K562 (cell line): ENCODE data around the gene DYNLL1. TPM values are rescaled to one million over a fixed set of nuclear protein-coding genes. Genes with fewer than 3 reads are reported as not detected.
A peak's percentile ranks its signal among the peaks of the same experiment; 100 is the strongest.

ENCODE experiments used
- DLX4 ChIP-seq: fragments of 250-450 bp; sonication (Bioruptor Pico); IDR thresholded peaks from 2 replicates; pipeline ENCODE4 v1.6.1; 2021; ENCODE audit warnings: mild to moderate bottlenecking
- ESRRB ChIP-seq: fragments of 250-450 bp; sonication (Bioruptor Pico); IDR thresholded peaks from 2 replicates; pipeline ENCODE4 v1.5.0; 2020; ENCODE audit warnings: mild to moderate bottlenecking, moderate library complexity, borderline replicate concordance
- GABPB2 ChIP-seq: fragments of 250-450 bp; sonication (Bioruptor Pico); conservative IDR thresholded peaks from 2 replicates; pipeline ENCODE4 v1.5.1; 2021; ENCODE audit warnings: mild to moderate bottlenecking
- GTF2A2 ChIP-seq: IDR thresholded peaks from 2 replicates; pipeline ENCODE4 v1.6.1; 2016; ENCODE audit warnings: mild to moderate bottlenecking, missing genetic modification characterization, missing compliant biosample characterization
- IRF2 ChIP-seq: sonication (generic); formaldehyde crosslinking; IDR thresholded peaks from 2 replicates; pipeline ENCODE4 v1.8.1; 2022; ENCODE audit warnings: mild to moderate bottlenecking, missing genetic modification reagents
- NCOA6 ChIP-seq: fragments of 450-650 bp; IDR thresholded peaks from 2 replicates; pipeline ENCODE4 v1.6.1; 2017; ENCODE audit warnings: mild to moderate bottlenecking
- POLR2H ChIP-seq: IDR thresholded peaks from 2 replicates; pipeline ENCODE4 v1.6.1; 2016; ENCODE audit warnings: missing genetic modification characterization, low read depth, mild to moderate bottlenecking, control low read depth, missing compliant biosample characterization, moderate library complexity
- RNF219 ChIP-seq: fragments of 250-450 bp; sonication (Bioruptor Pico); IDR thresholded peaks from 2 replicates; pipeline ENCODE4 v1.5.0; 2022; ENCODE audit warnings: mild to moderate bottlenecking
- SMARCA4 ChIP-seq: fragments of 450-650 bp; IDR thresholded peaks from 2 replicates; pipeline ENCODE4 v1.6.1; 2016
- TOE1 ChIP-seq, 2 experiments: fragments of 450-650 bp in 1 of 2; sonication (generic) in 1 of 2; formaldehyde crosslinking in 1 of 2; IDR thresholded peaks; 2 replicates each; pipeline versions ENCODE4 v1.7.1 to v1.8.0; 2016 to 2022; ENCODE audit warnings: borderline replicate concordance in 2 of 2, mild to moderate bottlenecking in 2 of 2, antibody characterized with exemption in 1 of 2, inconsistent platforms in 1 of 2, low read depth in 1 of 2, missing genetic modification reagents in 1 of 2, moderate library complexity in 1 of 2
- ZBTB43 ChIP-seq: sonication (generic); formaldehyde crosslinking; IDR thresholded peaks from 2 replicates; pipeline ENCODE4 v1.8.0; 2023; ENCODE audit warnings: mild to moderate bottlenecking, missing genetic modification reagents
- ZFP36 ChIP-seq: fragments of 150-350 bp; IDR thresholded peaks from 2 replicates; pipeline ENCODE4 v1.6.1; 2018; ENCODE audit warnings: low read length, low read depth; ENCODE audit not compliant: partially characterized antibody
- ZNF407 ChIP-seq: fragments of 450-650 bp; IDR thresholded peaks from 2 replicates; pipeline ENCODE4 v1.6.1; 2016; ENCODE audit warnings: low read depth
- ZNF830 ChIP-seq: fragments of 250-450 bp; sonication (Bioruptor Pico); IDR thresholded peaks from 2 replicates; pipeline ENCODE4 v1.5.0; 2021; ENCODE audit warnings: mild to moderate bottlenecking
- polyA plus RNA-seq, 8 experiments: library from polyadenylated mRNA; depleted of rRNA in 4 of 8; stranded (reverse) in 5 of 8; unstranded in 3 of 8; fragments of >200 nt; fragmentation: Nextera tagmentation in 2 of 8; fragmentation: Illumina TruSeq in 1 of 8; extraction: Ambion mirVana in 2 of 8; extraction: Trizol in 1 of 8; gene quantifications; 2 replicates each; pipeline versions ENCODE4 v1.2.1 to v1.2.3, GENCODE V29; 2011 to 2014; ENCODE audit warnings: inconsistent platforms in 1 of 8, missing spikeins in 1 of 8
- total RNA-seq, 7 experiments: library from RNA; depleted of rRNA in 6 of 7; stranded (reverse); fragments of >200 nt in 6 of 7; fragmentation: Illumina TruSeq in 2 of 7; extraction: Trizol in 2 of 7; gene quantifications; 2 replicates each; pipeline versions ENCODE4 v1.2.1 to v1.2.3, GENCODE V29; 2011 to 2021; ENCODE audit warnings: low replicate concordance in 1 of 7

DYNLL1 gene
- total and polyA plus RNA-seq, 9 of the 15 experiments (the other 6 are each of a cell fraction or from before 2014, with no cell fraction given), result 303 to 1,112 (median 468) TPM

- TF ChIP-seq ZBTB43, result no peak
- no peak for TF ChIP-seq IRF2 (CRISPR knock-in tag)
- no peak for TF ChIP-seq ZNF830 (CRISPR knock-in tag)
- TF ChIP-seq POLR2H, result peak; percentile 87
- TF ChIP-seq TOE1 (IDR thresholded peaks at IDR 0.05; ENCODE audit: borderline replicate concordance), result peak; percentile 72
- TF ChIP-seq TOE1 (CRISPR knock-in tag; IDR thresholded peaks at IDR 0.05; ENCODE audit: borderline replicate concordance, low read depth), result no peak
- no peak for TF ChIP-seq GABPB2 (CRISPR knock-in tag)
- TF ChIP-seq GTF2A2 (tag), result no peak
- no peak for TF ChIP-seq NCOA6
- no peak for TF ChIP-seq ZFP36
- TF ChIP-seq SMARCA4, result peak; percentile 63; the same call in 1 of the 2 replicates
- no peak for TF ChIP-seq DLX4
- TF ChIP-seq ESRRB (CRISPR knock-in tag), result no peak
- no peak for TF ChIP-seq RNF219 (CRISPR knock-in tag)
- peak; percentile 96 for TF ChIP-seq ZNF407
Observed at GRCh38 chr12:120528861-120529525, 33.1 kb downstream of the DYNLL1 start, which contains the start of gene COQ5 (continued).
